Panc1 (cell line): ENCODE results near the gene PADI1. TPM values are rescaled to one million over a fixed set of nuclear protein-coding genes. Genes with fewer than 3 reads are reported as not detected.

Experiments
- ATAC-seq: fragments of 200-7000 bp; cut with Tn5 transposase; 2 replicates; pipeline ENCODE4 v1.9.1; 2020; ENCODE audit warnings: mild to moderate bottlenecking, moderate library complexity
- BruUV-seq: library from RNA; stranded (reverse); fragments of 400-500 nt; replicated peaks from 2 replicates; lab custom pipeline; 2021; lab: Mats Ljungman, UMichigan
- CTCF ChIA-PET: fragments of 300-600 bp; sonication (Branson Sonifier 250); formaldehyde crosslinking; loops from one replicate; lab custom pipeline; 2022; ENCODE audit warnings: antibody characterized with exemption; lab: Charles Lee
- POLR2A ChIA-PET: fragments of 300-600 bp; sonication (Branson Sonifier 250); formaldehyde crosslinking; loops from one replicate; lab custom pipeline; 2022; ENCODE audit warnings: antibody characterized with exemption; lab: Charles Lee
- DNase-seq: peaks from one replicate; pipeline ENCODE4 v3.0.0-alpha.2; 2010; ENCODE audit warnings: low read depth, low spot score
- H3K27ac ChIP-seq: 2 replicates; pipeline ENCODE4 v1.5.1; 2011; ENCODE audit warnings: mild to moderate bottlenecking, low read length, inconsistent platforms
- H3K27me3 ChIP-seq: fragments of 200-500 bp; sonication (Bioruptor generic); 2 replicates; pipeline ENCODE4 v1.6.0; 2014; ENCODE audit warnings: low read length, inconsistent platforms; ENCODE audit not compliant: control insufficient read depth, insufficient read depth
- H3K36me3 ChIP-seq: fragments of 200-500 bp; sonication (Bioruptor generic); 2 replicates; pipeline ENCODE4 v1.5.1; 2014; ENCODE audit warnings: inconsistent platforms, mild to moderate bottlenecking, low read length, moderate library complexity; ENCODE audit not compliant: control insufficient read depth, insufficient read depth
- H3K4me1 ChIP-seq: 2 replicates; pipeline ENCODE4 v1.5.1; 2011; ENCODE audit warnings: inconsistent platforms, mild to moderate bottlenecking, low read length, moderate library complexity; ENCODE audit not compliant: control insufficient read depth, insufficient read depth
- H3K4me3 ChIP-seq, 2 experiments: 2 replicates each; pipeline ENCODE4 v1.5.1; 2011 to 2012; ENCODE audit warnings: low read depth in 2 of 2, low read length in 2 of 2, mild to moderate bottlenecking in 2 of 2, inconsistent platforms in 1 of 2, moderate library complexity in 1 of 2
- H3K9me3 ChIP-seq: fragments of 200-500 bp; sonication (Bioruptor generic); 2 replicates; pipeline ENCODE4 v1.5.1; 2014; ENCODE audit warnings: low read depth, mild to moderate bottlenecking, inconsistent platforms, low read length, moderate library complexity; ENCODE audit not compliant: control insufficient read depth, insufficient read depth
- CTCF ChIP-seq: fragments of 450-650 bp; IDR thresholded peaks from 2 replicates; pipeline ENCODE4 v1.5.1; 2017; ENCODE audit warnings: mild to moderate bottlenecking
- POLR2AphosphoS5 ChIP-seq: IDR thresholded peaks from 2 replicates; pipeline ENCODE4 v1.6.1; 2012; ENCODE audit warnings: mild to moderate bottlenecking, low read depth, low read length, moderate library complexity
- SIN3A ChIP-seq: IDR thresholded peaks from 2 replicates; pipeline ENCODE4 v1.6.1; 2012; ENCODE audit warnings: low read depth, mild to moderate bottlenecking, low read length, moderate library complexity, borderline replicate concordance; ENCODE audit not compliant: insufficient read depth
- TCF7L2 ChIP-seq: IDR thresholded peaks from 2 replicates; pipeline ENCODE4 v1.6.1; 2011; ENCODE audit warnings: mild to moderate bottlenecking, low read depth, low read length, inconsistent platforms
- in situ Hi-C: cut with HindIII; loops from 2 replicates; pipeline ENCODE4 v1.10.0; 2016; ENCODE audit warnings: low sequenced_read_pairs, low pct_unique_long_range_greater_than_20kb
- intact Hi-C: fragments of 100-400 bp; cut with micrococcal nuclease; formaldehyde crosslinking; loops from one replicate; pipeline ENCODE4 v1.10.0; 2022; ENCODE audit not compliant: unreplicated experiment
- total RNA-seq: library from RNA; stranded (reverse); gene quantifications from one replicate; pipeline ENCODE4 v1.2.1, GENCODE V29; 2021; ENCODE audit not compliant: unreplicated experiment
- TF ChIP-seq, protein P1 (sequence below), 2 experiments: IDR thresholded peaks; 2 replicates each; pipeline ENCODE4 v1.6.1; 2011 to 2012; ENCODE audit warnings: low read depth in 2 of 2, control low read depth in 1 of 2, low read length in 1 of 2, mild to moderate bottlenecking in 1 of 2, moderate library complexity in 1 of 2; ENCODE audit not compliant: insufficient read depth in 1 of 2

The PADI1 gene
- total RNA-seq, 1 experiment from 2014 or later = 2.3 TPM

DNA sequence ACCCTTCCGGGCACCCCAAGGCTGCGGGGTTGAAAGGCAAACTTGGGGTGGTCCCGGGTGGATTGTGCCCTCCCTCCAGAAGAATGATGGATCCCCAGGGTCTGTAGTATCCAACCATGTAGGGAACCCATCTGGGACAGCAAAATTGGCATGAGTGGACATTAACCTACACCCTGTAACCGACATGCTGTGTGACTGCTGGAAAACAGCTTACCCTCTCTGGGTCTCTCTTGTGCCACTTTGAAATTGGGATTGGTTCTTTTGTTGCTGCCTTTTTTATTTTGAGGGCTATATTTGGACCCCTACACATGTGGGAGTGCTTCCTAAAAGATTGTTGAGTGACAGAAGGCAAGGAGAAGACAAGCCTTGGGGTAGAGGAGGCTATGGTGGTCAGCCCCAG, 19.5 kb downstream of the PADI1 start:
- no peaks in the 10 kb centered on the region for H3K27me3 ChIP-seq
- no peaks in the 10 kb centered on the region for H3K9me3 ChIP-seq
- no TSS peak for BruUV-seq
- ChIA-PET CTCF (interaction anchor here (1.1 kb wide), 1 partner anchor 89 kb away, joined by 3 read pairs; no protein-coding TSS in a partner anchor), POLR2A (no interaction called here)
- in situ Hi-C loops (no loop called here), intact Hi-C loops (no loop called here)
- peak overlapping the region; percentile 82 for H3K27ac ChIP-seq
- DNase-seq (no peak), ATAC-seq (no peak)
- H3K36me3 ChIP-seq = no peaks in the 10 kb centered on the region
- peaks cover 29% of the 10 kb centered on the region for H3K4me1 ChIP-seq
- H3K4me3 ChIP-seq = no peak overlapping the region
- TF ChIP-seq TCF7L2 (no peak), SIN3A (no peak), CTCF (no peak), POLR2AphosphoS5 (no peak)
- TF ChIP-seq, protein P1, sequence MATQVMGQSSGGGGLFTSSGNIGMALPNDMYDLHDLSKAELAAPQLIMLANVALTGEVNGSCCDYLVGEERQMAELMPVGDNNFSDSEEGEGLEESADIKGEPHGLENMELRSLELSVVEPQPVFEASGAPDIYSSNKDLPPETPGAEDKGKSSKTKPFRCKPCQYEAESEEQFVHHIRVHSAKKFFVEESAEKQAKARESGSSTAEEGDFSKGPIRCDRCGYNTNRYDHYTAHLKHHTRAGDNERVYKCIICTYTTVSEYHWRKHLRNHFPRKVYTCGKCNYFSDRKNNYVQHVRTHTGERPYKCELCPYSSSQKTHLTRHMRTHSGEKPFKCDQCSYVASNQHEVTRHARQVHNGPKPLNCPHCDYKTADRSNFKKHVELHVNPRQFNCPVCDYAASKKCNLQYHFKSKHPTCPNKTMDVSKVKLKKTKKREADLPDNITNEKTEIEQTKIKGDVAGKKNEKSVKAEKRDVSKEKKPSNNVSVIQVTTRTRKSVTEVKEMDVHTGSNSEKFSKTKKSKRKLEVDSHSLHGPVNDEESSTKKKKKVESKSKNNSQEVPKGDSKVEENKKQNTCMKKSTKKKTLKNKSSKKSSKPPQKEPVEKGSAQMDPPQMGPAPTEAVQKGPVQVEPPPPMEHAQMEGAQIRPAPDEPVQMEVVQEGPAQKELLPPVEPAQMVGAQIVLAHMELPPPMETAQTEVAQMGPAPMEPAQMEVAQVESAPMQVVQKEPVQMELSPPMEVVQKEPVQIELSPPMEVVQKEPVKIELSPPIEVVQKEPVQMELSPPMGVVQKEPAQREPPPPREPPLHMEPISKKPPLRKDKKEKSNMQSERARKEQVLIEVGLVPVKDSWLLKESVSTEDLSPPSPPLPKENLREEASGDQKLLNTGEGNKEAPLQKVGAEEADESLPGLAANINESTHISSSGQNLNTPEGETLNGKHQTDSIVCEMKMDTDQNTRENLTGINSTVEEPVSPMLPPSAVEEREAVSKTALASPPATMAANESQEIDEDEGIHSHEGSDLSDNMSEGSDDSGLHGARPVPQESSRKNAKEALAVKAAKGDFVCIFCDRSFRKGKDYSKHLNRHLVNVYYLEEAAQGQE (IDR thresholded peaks at IDR 0.05; ENCODE audit: insufficient read depth in 1 of 2, low read depth in 2 of 2, low read length in 1 of 2) = no peak

- no peak overlapping the region for H3K4me3 ChIP-seq
- intact Hi-C loops = no loop called here
- POLR2A ChIA-PET = no interaction called here
- in situ Hi-C loops = no loop called here
- TF ChIP-seq TCF7L2 (no peak), SIN3A (no peak), POLR2AphosphoS5 (no peak), CTCF (no peak)
- TF ChIP-seq, protein P1 (IDR thresholded peaks at IDR 0.05; ENCODE audit: insufficient read depth in 1 of 2, low read depth in 2 of 2, low read length in 1 of 2) = no peak
- H3K4me1 ChIP-seq = peaks cover 34% of the 10 kb centered on the region
- H3K27ac ChIP-seq = peak overlapping the region; percentile 82
- H3K27me3 ChIP-seq = no peaks in the 10 kb centered on the region
- no TSS peak for BruUV-seq
- CTCF ChIA-PET = interaction anchor here (1.1 kb wide), 1 partner anchor 90 kb away, joined by 3 read pairs; no protein-coding TSS in a partner anchor
- ATAC-seq = no peak
- DNase-seq = no peak
- no peaks in the 10 kb centered on the region for H3K9me3 ChIP-seq
- no peaks in the 10 kb centered on the region for H3K36me3 ChIP-seq
Observed at GRCh38 chr1:17225140-17225539, 20.2 kb downstream of the PADI1 start.
